ENCODE measurements around the gene CEP97. TPM values are rescaled to one million over a fixed set of nuclear protein-coding genes. Genes with fewer than 3 reads are reported as not detected.

CEP97 gene, protein sequence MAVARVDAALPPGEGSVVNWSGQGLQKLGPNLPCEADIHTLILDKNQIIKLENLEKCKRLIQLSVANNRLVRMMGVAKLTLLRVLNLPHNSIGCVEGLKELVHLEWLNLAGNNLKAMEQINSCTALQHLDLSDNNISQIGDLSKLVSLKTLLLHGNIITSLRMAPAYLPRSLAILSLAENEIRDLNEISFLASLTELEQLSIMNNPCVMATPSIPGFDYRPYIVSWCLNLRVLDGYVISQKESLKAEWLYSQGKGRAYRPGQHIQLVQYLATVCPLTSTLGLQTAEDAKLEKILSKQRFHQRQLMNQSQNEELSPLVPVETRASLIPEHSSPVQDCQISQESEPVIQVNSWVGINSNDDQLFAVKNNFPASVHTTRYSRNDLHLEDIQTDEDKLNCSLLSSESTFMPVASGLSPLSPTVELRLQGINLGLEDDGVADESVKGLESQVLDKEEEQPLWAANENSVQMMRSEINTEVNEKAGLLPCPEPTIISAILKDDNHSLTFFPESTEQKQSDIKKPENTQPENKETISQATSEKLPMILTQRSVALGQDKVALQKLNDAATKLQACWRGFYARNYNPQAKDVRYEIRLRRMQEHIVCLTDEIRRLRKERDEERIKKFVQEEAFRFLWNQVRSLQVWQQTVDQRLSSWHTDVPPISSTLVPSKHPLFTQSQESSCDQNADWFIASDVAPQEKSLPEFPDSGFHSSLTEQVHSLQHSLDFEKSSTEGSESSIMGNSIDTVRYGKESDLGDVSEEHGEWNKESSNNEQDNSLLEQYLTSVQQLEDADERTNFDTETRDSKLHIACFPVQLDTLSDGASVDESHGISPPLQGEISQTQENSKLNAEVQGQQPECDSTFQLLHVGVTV
- 3.3 to 6.3 TPM (median 4.5 TPM) in 5 replicates for total RNA-seq (2022; extraction: Qiagen RNA extraction)

DNA sequence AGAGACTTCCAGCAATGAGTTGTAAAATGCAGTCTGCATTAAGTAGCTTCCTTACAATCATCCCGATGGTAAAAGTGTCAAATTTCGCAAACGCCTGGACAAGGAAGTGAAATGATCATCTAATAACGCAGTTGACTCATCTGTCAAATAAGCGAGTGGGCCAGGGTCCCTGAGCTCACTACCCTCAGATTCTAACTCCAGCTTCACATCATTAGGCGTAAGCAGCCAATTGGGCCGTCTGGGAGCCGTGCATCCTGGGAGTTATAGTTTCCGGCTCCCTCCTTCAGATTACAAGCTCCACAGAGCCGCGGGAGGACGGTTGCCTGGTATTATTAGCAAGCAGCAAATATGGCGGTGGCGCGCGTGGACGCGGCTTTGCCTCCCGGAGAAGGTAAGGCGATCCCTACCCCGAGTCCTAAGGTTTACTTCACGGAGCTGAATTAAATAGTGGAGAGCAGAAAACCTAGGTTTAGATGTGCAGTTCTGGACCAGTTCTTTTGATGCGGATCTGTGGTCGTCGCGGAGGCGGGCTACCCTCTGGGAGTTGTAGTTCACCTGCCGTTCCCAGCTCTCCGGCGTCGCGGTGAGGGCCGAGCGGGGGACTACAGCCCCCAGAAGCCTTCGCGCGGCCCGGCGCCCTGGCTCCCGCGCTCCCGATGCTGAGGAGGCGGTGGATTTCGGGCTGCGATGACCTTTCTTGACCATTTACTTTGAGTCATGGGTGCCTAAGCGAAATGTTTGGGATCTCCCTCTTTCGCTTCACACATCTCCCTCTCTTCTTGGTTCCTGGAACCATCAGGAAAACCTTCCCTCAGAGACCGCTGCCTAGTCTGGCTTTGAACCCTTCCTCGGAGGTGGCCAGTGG, at the start of gene CEP97:
TSS of gene CEP97 (plus strand) at position 286 of the 865 bp plus-strand sequence. CDS start at position 349, 63 bp downstream.

DNA sequence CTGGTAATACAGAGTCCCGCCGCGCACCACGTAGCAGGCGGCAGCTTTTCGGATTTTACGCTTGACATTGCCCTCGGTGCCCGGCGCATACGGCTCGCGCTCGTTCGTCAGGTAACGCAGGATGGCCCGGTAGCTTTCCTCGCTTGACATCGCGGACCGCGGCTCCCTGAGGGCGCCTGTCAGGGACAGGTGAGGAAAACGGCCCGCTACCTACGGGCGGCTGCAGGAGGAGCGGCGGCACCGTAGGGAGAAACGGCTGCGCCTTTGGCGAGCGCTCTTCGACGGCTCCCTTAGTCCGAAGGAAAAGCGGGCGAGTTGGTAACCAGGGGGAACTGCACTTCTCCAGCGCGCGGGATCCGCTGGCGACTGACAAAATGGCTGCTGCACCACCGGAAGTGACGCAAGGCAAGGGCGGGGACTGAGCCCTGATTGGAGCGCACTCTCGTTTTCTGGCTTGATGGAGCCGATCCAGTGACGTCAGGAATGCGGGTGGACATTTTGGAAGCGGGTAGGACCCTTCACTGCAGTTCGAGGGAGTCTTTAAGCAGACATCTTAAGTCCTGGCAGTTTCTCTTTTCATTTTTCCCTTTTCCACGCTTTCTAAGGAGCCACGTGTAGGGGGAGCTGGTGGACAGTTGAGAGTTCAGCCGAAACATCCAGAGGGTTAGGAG, 47.5 kb upstream of the CEP97 start, which contains the start of gene ZBTB11:
TSS of gene ZBTB11 (minus strand) at position 368 of the 671 bp plus-strand sequence. CDS start at position 150, 218 bp downstream.

DNA sequence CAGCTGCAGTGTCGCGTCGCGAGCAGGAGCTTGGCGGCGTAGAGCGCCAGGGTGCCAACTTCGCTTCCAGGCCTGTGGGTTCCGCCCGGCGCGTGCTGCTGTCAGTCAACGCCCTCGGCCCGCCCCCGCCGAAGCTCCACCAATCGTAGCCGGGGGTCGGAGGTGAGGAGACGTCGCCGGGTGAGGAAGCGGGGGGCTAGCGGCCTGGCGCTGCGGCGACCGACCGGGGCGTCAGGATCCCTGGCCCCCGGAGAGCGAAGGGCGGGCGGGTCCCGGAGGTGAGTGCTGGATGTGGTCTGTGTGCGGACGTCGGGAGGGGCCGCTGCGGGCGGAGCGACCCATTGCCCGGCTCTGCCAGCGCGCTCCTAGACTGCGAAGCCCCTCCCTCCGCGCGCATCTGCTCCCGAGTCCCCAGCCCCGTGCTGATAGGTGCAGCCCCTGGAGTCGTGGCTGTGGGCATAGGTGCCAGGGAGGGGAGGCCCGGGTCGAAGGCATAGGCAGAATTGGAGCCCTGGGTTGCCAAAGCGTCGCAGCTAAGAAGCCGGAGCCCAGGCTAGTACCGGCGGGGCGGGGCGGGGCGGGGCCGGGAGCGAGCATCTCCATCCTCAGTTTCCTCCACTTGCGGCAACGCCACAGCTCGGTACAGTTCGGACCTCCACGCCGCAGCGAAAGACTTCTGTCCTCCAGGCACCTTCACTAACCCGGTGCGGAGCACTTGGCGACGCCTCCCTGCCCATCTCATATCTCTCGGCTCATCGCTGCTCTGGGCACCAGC, 54.8 kb downstream of the CEP97 start, which contains the start of gene NXPE3:
TSS of gene NXPE3 (plus strand) at position 165 of the 775 bp plus-strand sequence. CDS start 6,386 bp downstream, outside the sequence.

Other genes with a start within 250 kb of the CEP97 start
- gene SENP7, start 211.4 kb upstream of the CEP97 start, total RNA-seq (2022; extraction: Qiagen RNA extraction), result 1.8 to 2.5 TPM (median 2.0 TPM) in 5 replicates
- gene TRMT10C, start 162.7 kb upstream of the CEP97 start, total RNA-seq (2022; extraction: Qiagen RNA extraction), result 30.6 to 33.3 TPM (median 31.7 TPM) in 5 replicates
- 89.7 to 111 TPM (median 100 TPM) in 5 replicates for gene PCNP, start 150.4 kb upstream of the CEP97 start, total RNA-seq (2022; extraction: Qiagen RNA extraction)
- 9.1 to 10.4 TPM (median 9.7 TPM) in 5 replicates for gene ZBTB11, start 47.5 kb upstream of the CEP97 start, total RNA-seq (2022; extraction: Qiagen RNA extraction)
- 1,575 to 2,046 TPM (median 1,613 TPM) in 5 replicates for gene RPL24, start 37.9 kb upstream of the CEP97 start, total RNA-seq (2022; extraction: Qiagen RNA extraction)
- 18.8 to 22.0 TPM (median 20.4 TPM) in 5 replicates for gene NXPE3, start 54.6 kb downstream of the CEP97 start, total RNA-seq (2022; extraction: Qiagen RNA extraction)
- gene NFKBIZ, start 124.9 kb downstream of the CEP97 start, total RNA-seq (2022; extraction: Qiagen RNA extraction), result 7.9 to 8.8 TPM (median 8.5 TPM) in 5 replicates